Choroid plexus epithelial cell (primary cell): ENCODE data around the gene PCDHGA12.

Experiments
- DNase-seq: peaks from one replicate; pipeline ENCODE4 v3.0.0-alpha.2; 2010; ENCODE audit warnings: low read depth
- H3K4me3 ChIP-seq: 2 replicates; pipeline ENCODE4 v1.5.1; 2011; ENCODE audit warnings: low read depth, mild to moderate bottlenecking, control low read depth, low read length, moderate library complexity
- CTCF ChIP-seq: conservative IDR thresholded peaks from 2 replicates; pipeline ENCODE4 v1.5.1; 2011; ENCODE audit warnings: low read depth, mild to moderate bottlenecking, control low read depth, inconsistent platforms, low read length, moderate library complexity

Gene PCDHGA12

GRCh38 chr5:141430332-141431113 is at the start of gene PCDHGA12:
Gene PCDHGA12, plus strand, starts transcription at chr5:141430507. Its CDS starts 253 bp downstream, at chr5:141430760.
- peak; percentile 85 for DNase-seq
- H3K4me3 ChIP-seq, result peak within 1 kb of the TSS; percentile 43
- peak; percentile 66 for TF ChIP-seq CTCF

GRCh38 chr5:141382469-141383294 is 47.6 kb upstream of the PCDHGA12 start, which contains the start of gene PCDHGA7:
Gene PCDHGA7, plus strand, starts transcription at chr5:141382742. Its CDS starts 158 bp downstream, at chr5:141382900.
- H3K4me3 ChIP-seq, result peak within 1 kb of the TSS; percentile 45
- TF ChIP-seq CTCF, result peak; percentile 41
- DNase-seq, result peak; percentile 40

- H3K4me3 ChIP-seq, result no peak overlapping the region
- TF ChIP-seq CTCF, result no peak
- DNase-seq, result no peak
Observed at GRCh38 chr5:141383345-141383744, 47.0 kb upstream of the PCDHGA12 start.

GRCh38 chr5:141384471-141385267 is 45.6 kb upstream of the PCDHGA12 start:
- H3K4me3 ChIP-seq, result no peak overlapping the region
- DNase-seq, result no peak
- no peak for TF ChIP-seq CTCF

GRCh38 chr5:141387557-141388311 is 42.6 kb upstream of the PCDHGA12 start, which contains the start of gene PCDHGB4:
Gene PCDHGB4, plus strand, starts transcription at chr5:141387698. Its CDS starts 187 bp downstream, at chr5:141387885.
- DNase-seq, result peak; percentile 46
- TF ChIP-seq CTCF, result peak; percentile 54
- H3K4me3 ChIP-seq, result peak within 1 kb of the TSS; percentile 39

GRCh38 chr5:141388661-141389060 is 41.6 kb upstream of the PCDHGA12 start:
- TF ChIP-seq CTCF, result no peak
- no peak overlapping the region for H3K4me3 ChIP-seq
- no peak for DNase-seq
